ENCODE results near the gene E2F4. TPM values are rescaled to one million over a fixed set of nuclear protein-coding genes. Genes with fewer than 3 reads are reported as not detected.

E2F4 gene
- total RNA-seq, 1 donor from 2014 or later = 35.3 TPM

DNA sequence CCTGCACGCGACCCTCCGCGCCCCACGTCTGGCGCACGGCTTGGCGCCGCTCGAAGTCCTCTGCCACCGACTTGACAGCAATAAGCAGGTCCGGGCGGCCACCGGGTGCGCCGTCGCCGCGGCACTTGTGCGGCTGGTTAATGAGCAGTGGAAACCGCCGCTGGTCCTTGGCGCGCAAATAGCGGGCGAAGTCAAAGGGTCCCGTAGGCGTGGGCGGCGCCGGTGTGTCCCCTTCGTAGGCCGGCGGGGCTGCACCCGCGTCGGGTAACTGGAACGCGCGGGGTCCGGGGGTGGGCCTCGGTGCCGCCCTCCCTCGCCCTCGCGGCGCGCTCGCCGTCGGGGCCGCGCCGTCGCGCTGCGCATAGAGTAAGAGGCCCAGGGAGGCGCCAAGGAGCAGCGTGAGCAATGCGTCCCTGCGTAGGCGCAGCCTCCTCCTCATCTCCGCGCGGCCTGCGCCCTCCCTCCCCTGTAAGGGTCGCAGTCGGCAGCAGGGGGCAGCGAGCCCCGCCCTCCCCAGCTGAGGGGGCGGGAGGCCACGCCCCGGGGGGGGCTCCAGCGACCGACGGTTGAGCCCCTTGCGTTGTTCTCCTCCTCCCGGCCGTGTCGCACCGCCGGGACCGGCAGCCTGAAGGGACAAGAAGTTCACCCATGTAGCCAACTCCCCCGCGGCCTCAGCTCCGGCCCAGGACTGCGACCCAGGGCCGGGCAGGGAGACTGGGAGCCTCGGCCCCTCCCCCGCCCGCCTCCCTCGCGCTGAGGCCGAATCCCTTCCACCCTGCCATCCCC, 41.7 kb upstream of the E2F4 start:
- Mint-ChIP-seq H3K4me3 (no peak overlapping the region), H3K27me3 (ENCODE audit: insufficient read depth, low read depth) (peaks cover 45% of the 10 kb centered on the region)
- no peak overlapping the region for H3K9ac ChIP-seq

DNA sequence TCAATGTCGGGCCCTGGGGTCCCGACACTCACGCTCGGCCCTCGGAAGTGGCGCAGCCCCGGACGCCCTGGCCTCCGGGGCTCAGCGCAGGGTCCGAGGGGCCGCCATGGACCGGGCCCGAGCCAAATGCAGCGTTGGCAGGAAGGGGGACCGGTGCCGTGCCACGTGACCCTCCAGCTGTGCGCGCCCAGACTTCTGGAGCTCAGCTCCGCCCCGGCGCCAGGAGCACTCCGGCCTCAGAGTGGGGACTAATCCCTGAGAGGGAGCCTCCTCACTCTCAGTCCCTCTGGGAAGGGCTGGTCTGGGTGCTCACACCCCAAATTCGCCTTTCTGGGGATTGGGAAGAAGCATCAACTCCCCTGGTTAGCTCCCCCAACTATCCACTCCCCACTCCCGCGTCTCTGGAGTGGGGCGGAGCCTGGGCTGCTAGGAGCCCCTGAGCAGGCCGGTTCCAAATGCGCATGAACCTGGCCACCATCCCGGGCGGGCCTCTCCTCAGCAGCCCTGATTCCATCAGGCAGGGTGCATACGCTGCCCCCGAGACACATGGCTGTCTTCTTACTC, 41.0 kb upstream of the E2F4 start, which contains the start of gene B3GNT9:
Gene B3GNT9, minus strand, starts transcription at position 166 of the 564 bp plus-strand sequence. CDS start 513 bp downstream, outside the sequence.
- H3K4me1 Mint-ChIP-seq = peaks cover 8% of the 10 kb centered on the region
- Histone ChIP-seq H3K9ac (no peak within 1 kb of the TSS), H3F3A (ENCODE audit: low read depth) (peaks cover 33% of the 10 kb centered on the region), H4K20me1 (ENCODE audit: low read depth) (peaks cover 16% of the 10 kb centered on the region), H2AFZ (replicated peaks) (peak within 1 kb of the TSS; percentile 86), H3K79me2 (ENCODE audit: low read depth) (no peaks in the 10 kb centered on the region), H3K9me3 (ENCODE audit: low read depth) (no peaks in the 10 kb centered on the region), H3K27me3 (peaks cover 68% of the 10 kb centered on the region), H3K4me1 (peaks cover 6% of the 10 kb centered on the region), H3K4me2 (peak within 1 kb of the TSS; percentile 75), H3K27ac (no peak within 1 kb of the TSS), H3K4me3 (peak within 1 kb of the TSS; percentile 52), H3K36me3 (no peaks in the 10 kb centered on the region)
- H3K9me3 Mint-ChIP-seq = peaks cover 2% of the 10 kb centered on the region
- H3K27me3 Mint-ChIP-seq (ENCODE audit: insufficient read depth, low read depth) = peaks cover 49% of the 10 kb centered on the region
- peaks cover 7% of the 10 kb centered on the region for H3K36me3 Mint-ChIP-seq
- TF ChIP-seq EZH2 (IDR thresholded peaks at IDR 0.05) (peak; percentile 49), EZH2phosphoT487 (IDR thresholded peaks at IDR 0.05) (peak; percentile 13)
- TF ChIP-seq, protein P1, sequence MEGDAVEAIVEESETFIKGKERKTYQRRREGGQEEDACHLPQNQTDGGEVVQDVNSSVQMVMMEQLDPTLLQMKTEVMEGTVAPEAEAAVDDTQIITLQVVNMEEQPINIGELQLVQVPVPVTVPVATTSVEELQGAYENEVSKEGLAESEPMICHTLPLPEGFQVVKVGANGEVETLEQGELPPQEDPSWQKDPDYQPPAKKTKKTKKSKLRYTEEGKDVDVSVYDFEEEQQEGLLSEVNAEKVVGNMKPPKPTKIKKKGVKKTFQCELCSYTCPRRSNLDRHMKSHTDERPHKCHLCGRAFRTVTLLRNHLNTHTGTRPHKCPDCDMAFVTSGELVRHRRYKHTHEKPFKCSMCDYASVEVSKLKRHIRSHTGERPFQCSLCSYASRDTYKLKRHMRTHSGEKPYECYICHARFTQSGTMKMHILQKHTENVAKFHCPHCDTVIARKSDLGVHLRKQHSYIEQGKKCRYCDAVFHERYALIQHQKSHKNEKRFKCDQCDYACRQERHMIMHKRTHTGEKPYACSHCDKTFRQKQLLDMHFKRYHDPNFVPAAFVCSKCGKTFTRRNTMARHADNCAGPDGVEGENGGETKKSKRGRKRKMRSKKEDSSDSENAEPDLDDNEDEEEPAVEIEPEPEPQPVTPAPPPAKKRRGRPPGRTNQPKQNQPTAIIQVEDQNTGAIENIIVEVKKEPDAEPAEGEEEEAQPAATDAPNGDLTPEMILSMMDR (IDR thresholded peaks at IDR 0.05) = no peak
- H3K27ac Mint-ChIP-seq = no peak within 1 kb of the TSS
- peak within 1 kb of the TSS; percentile 81 for H3K4me3 Mint-ChIP-seq
- DNase-seq (ENCODE audit: low spot score) = peak; percentile 86

More for the DNA sequence above, 41.7 kb upstream of the E2F4 start:
- Histone ChIP-seq H3K27me3 (peaks cover 62% of the 10 kb centered on the region), H3K4me2 (peak overlapping the region; percentile 75), H2AFZ (replicated peaks) (peak overlapping the region; percentile 86), H4K20me1 (ENCODE audit: low read depth) (peaks cover 12% of the 10 kb centered on the region), H3K4me1 (peaks cover 6% of the 10 kb centered on the region), H3K9me3 (ENCODE audit: low read depth) (no peaks in the 10 kb centered on the region), H3K4me3 (peak overlapping the region; percentile 52), H3K27ac (no peak overlapping the region), H3F3A (ENCODE audit: low read depth) (peaks cover 33% of the 10 kb centered on the region), H3K36me3 (no peaks in the 10 kb centered on the region), H3K79me2 (ENCODE audit: low read depth) (no peaks in the 10 kb centered on the region)
- peaks cover 8% of the 10 kb centered on the region for H3K4me1 Mint-ChIP-seq
- H3K27ac Mint-ChIP-seq = no peak overlapping the region
- TF ChIP-seq EZH2phosphoT487 (IDR thresholded peaks at IDR 0.05) (peak; percentile 50), EZH2 (IDR thresholded peaks at IDR 0.05) (peak; percentile 69)
- TF ChIP-seq, protein P1 (IDR thresholded peaks at IDR 0.05) = peak; percentile 53
- H3K9me3 Mint-ChIP-seq = peaks cover 2% of the 10 kb centered on the region
- H3K36me3 Mint-ChIP-seq = peaks cover 7% of the 10 kb centered on the region
- peak; percentile 86 for DNase-seq (ENCODE audit: low spot score)

DNA sequence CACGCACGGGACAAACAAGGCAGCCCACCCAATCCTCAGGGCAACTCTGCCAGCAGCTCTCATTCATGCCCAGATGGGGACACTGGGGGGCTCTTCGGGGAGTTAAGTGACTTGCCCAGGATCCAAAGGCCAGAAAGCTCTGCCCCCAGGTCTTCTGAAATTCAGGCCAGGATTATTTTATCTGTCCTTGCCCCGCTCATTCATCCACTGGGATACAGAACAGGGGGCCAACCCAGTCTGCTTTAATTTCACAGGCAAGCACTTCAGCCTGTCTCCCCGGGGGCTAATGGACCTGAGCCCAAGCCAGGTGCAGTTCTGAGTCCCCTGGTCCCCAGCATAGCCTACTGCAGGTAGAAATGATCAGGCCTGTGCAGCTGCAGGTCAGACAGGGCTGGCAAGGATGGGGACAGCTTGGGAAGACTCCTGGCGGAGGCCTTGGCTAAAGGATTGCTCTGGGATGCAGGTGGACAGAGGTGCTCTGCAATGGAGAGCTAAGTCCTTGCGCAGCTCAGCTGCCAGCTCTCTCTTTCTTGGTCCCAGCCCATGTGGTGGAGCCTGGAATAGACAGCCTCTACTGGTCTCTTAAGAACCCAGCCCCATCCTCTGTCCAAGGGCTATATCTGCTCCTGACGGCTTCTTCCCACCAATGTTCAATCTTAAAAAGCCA, 40.4 kb upstream of the E2F4 start:
- Mint-ChIP-seq H3K4me1 (peaks cover 12% of the 10 kb centered on the region), H3K9me3 (peaks cover 2% of the 10 kb centered on the region), H3K36me3 (peaks cover 7% of the 10 kb centered on the region), H3K4me3 (peak overlapping the region; percentile 81), H3K27me3 (ENCODE audit: insufficient read depth, low read depth) (peaks cover 55% of the 10 kb centered on the region), H3K27ac (no peak overlapping the region)
- peaks cover 18% of the 10 kb centered on the region for H4K20me1 ChIP-seq (ENCODE audit: low read depth)
- H3K27me3 ChIP-seq = peaks cover 75% of the 10 kb centered on the region
- H3K79me2 ChIP-seq (ENCODE audit: low read depth) = no peaks in the 10 kb centered on the region
- no peaks in the 10 kb centered on the region for H3K36me3 ChIP-seq
- H3K27ac ChIP-seq = no peak overlapping the region
- peak; percentile 13 for DNase-seq (ENCODE audit: low spot score)
- H3K4me2 ChIP-seq = peak overlapping the region; percentile 75
- no peaks in the 10 kb centered on the region for H3K9me3 ChIP-seq (ENCODE audit: low read depth)
- H3K9ac ChIP-seq = no peak overlapping the region
- TF ChIP-seq EZH2phosphoT487 (IDR thresholded peaks at IDR 0.05) (no peak), EZH2 (IDR thresholded peaks at IDR 0.05) (no peak)
- TF ChIP-seq, protein P1 (IDR thresholded peaks at IDR 0.05) = no peak
- peaks cover 6% of the 10 kb centered on the region for H3K4me1 ChIP-seq
- H3F3A ChIP-seq (ENCODE audit: low read depth) = peaks cover 33% of the 10 kb centered on the region
- peak overlapping the region; percentile 86 for H2AFZ ChIP-seq (replicated peaks)
- H3K4me3 ChIP-seq = no peak overlapping the region

Data from neural progenitor cell (in vitro differentiated cells).